HTERT RPE-1 (cell line): ENCODE results near the gene TTYH3.
"Not testable (repeated sequence)": the region's sequence is repeated elsewhere in the genome, so short reads cannot be mapped to it uniquely, and the experiment has no call there.

ENCODE experiments used
- in situ Hi-C: fragments of 300-500 bp; cut with MboI; formaldehyde crosslinking; loops from 4 replicates; pipeline ENCODE4 v1.14.3; 2020; ENCODE audit warnings: low sequenced_read_pairs

TTYH3 gene

GRCh38 chr7:2681929-2682799 is 50.4 kb downstream of the TTYH3 start:
- in situ Hi-C loops, result no loop called here

- in situ Hi-C loops, result no loop called here
These were observed 52.7 kb downstream of the TTYH3 start for GRCh38 chr7:2684501-2684900.

- in situ Hi-C loops, result no loop called here
These were observed 54.3 kb downstream of the TTYH3 start for GRCh38 chr7:2686101-2686500.

DNA sequence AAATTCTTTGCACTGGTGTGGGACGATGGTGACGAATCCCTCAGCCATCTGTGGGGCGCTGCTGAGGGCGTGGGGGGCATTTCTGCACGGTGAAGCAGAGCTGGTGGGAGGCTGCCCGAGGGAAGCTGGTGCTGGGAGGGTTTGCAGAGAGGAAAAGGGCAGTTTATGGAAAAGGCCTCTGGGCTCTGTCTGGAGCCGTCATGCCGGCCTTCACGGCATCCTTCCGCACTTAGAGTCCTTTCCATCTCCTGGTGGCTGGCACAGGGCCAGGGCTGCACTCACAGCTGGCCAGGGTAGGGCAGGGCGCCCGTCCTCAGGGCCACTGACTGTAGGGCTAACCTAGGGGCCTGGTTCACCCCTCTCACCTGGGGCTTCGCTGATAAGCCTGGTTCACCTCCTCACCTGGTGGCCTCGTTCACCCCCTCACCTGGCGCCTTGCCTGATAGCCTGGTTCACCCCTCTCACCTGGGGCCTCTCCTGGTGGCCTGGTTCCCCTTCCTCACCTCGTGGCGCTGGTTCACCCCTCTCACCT is 55.6 kb downstream of the TTYH3 start:
- in situ Hi-C loops, result no loop called here

DNA sequence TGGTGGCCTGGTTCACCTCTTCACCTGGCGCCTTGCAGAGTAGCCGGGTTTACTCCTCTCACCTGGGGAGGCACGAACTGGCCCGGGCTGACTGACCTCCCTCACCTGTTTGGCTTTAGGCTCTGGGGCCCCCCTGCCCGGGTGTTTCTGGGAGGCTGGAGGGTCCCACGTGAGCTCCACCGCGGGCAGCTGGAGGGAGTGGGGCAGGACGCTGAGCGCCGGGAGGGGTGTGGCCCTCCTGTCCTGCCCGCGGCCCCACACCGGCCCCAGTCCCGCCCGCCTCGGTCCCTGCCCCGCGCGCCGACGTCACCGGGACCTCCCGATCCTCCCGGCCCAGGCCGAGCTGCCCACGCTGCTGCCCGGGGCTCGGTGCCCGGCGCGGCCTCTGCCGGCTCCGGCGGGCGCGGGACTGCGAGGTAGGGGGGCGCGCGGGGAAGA is 56.1 kb downstream of the TTYH3 start, which contains the start of gene AMZ1:
TSS of gene AMZ1 (plus strand) at position 322 of the 438 bp plus-strand sequence. CDS start 12,250 bp downstream, outside the sequence.
- in situ Hi-C loops, result no loop called here

- in situ Hi-C loops, result no loop called here
These were observed 56.9 kb downstream of the TTYH3 start for GRCh38 chr7:2688409-2689342.

DNA sequence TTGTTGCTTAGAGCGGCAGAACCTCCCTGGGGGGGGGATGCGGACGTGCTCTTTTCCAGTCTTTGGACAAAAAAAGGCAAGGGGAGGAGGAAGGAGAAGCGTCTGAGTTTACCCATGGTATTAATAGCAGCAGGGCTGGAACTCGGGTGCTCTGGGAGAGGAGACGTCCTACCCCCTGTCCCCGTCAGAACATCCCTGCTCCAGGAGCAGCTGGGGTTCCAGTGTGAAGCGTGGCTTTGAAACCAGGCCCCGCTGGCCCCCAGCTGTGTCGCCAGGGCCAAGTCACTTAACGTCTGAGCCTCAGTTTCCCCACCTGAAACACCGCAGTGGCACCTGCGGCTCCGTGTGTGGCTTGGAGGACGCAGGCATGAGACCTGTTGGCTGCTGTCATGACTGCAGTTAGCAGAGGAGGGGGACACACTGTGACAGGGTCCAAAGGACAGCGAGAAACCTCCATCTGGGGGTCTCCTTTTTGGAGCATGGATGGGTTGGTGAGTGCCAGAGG is 57.6 kb downstream of the TTYH3 start:
- in situ Hi-C loops, result no loop called here

- in situ Hi-C loops, result no loop called here
These were observed 58.3 kb downstream of the TTYH3 start for GRCh38 chr7:2689951-2690705.

- in situ Hi-C loops, result no loop called here
These were observed 59.4 kb downstream of the TTYH3 start for GRCh38 chr7:2691011-2691707.

GRCh38 chr7:2691932-2692439 is 60.2 kb downstream of the TTYH3 start:
- in situ Hi-C loops, result not testable (repeated sequence)

GRCh38 chr7:2692543-2692942 is 60.8 kb downstream of the TTYH3 start:
- in situ Hi-C loops, result no loop called here

GRCh38 chr7:2693420-2694121 is 61.8 kb downstream of the TTYH3 start:
- in situ Hi-C loops, result not testable (repeated sequence)

- in situ Hi-C loops, result not testable (repeated sequence)
These were observed 62.3 kb downstream of the TTYH3 start for GRCh38 chr7:2694122-2694436.

GRCh38 chr7:2698581-2699288 is 66.9 kb downstream of the TTYH3 start:
- in situ Hi-C loops, result no loop called here

- in situ Hi-C loops, result no loop called here
These were observed 67.5 kb downstream of the TTYH3 start for GRCh38 chr7:2699289-2699620.

GRCh38 chr7:2700141-2700850 is 68.5 kb downstream of the TTYH3 start:
- in situ Hi-C loops, result no loop called here

GRCh38 chr7:2701424-2701823 is 69.6 kb downstream of the TTYH3 start:
- in situ Hi-C loops, result no loop called here
